HG03103 (cell line): ENCODE data around the gene PCDHGC3.

Experiments used
- ATAC-seq: cut with Tn5 transposase; IDR thresholded peaks from one replicate; pipeline ENCODE4 v1.9.1; 2021; ENCODE audit warnings: low read depth; ENCODE audit not compliant: unreplicated experiment

Gene PCDHGC3

GRCh38 chr5:141506381-141507155 lies 30.8 kb downstream of the PCDHGC3 start:
- ATAC-seq: no peak

- ATAC-seq: peak; percentile 32
Measured at GRCh38 chr5:141507387-141508091, 31.8 kb downstream of the PCDHGC3 start.

GRCh38 chr5:141508440-141508797 lies 32.7 kb downstream of the PCDHGC3 start:
- ATAC-seq: no peak

- ATAC-seq: no peak
Measured at GRCh38 chr5:141508798-141509611, 33.2 kb downstream of the PCDHGC3 start.

GRCh38 chr5:141510160-141510559 lies 34.4 kb downstream of the PCDHGC3 start:
- ATAC-seq: no peak

GRCh38 chr5:141510850-141511601 lies 35.3 kb downstream of the PCDHGC3 start:
- ATAC-seq: no peak

GRCh38 chr5:141511771-141512325 lies 36.1 kb downstream of the PCDHGC3 start:
- ATAC-seq: no peak

GRCh38 chr5:141512390-141512910 lies 36.7 kb downstream of the PCDHGC3 start:
- no peak for ATAC-seq

GRCh38 chr5:141512911-141513626 lies 37.3 kb downstream of the PCDHGC3 start:
- ATAC-seq: no peak

- ATAC-seq: peak; percentile 26
Measured at GRCh38 chr5:141513627-141514329, 38.0 kb downstream of the PCDHGC3 start.

GRCh38 chr5:141514330-141515133 lies 38.8 kb downstream of the PCDHGC3 start:
- ATAC-seq: peak; percentile 2

GRCh38 chr5:141515141-141515540 lies 39.4 kb downstream of the PCDHGC3 start:
- ATAC-seq: no peak

- no peak for ATAC-seq
Measured at GRCh38 chr5:141515946-141516671, 40.3 kb downstream of the PCDHGC3 start.

GRCh38 chr5:141516672-141517025 lies 40.9 kb downstream of the PCDHGC3 start:
- ATAC-seq: no peak

GRCh38 chr5:141517312-141517711 lies 41.5 kb downstream of the PCDHGC3 start:
- no peak for ATAC-seq

- no peak for ATAC-seq
Measured at GRCh38 chr5:141517880-141518617, 42.3 kb downstream of the PCDHGC3 start.

GRCh38 chr5:141518618-141519015 lies 42.9 kb downstream of the PCDHGC3 start:
- no peak for ATAC-seq
